GM12891 (cell line): ENCODE data around the gene RPL9.
"Not testable (repeated sequence)": the region's sequence is repeated elsewhere in the genome, so short reads cannot be mapped to it uniquely, and the experiment has no call there.

Source experiments
- POLR2A ChIP-seq: IDR thresholded peaks from 2 replicates; pipeline ENCODE4 v1.6.1; 2011; ENCODE audit warnings: low read depth, low read length, control low read depth
- POLR2AphosphoS5 ChIP-seq: IDR thresholded peaks from 2 replicates; pipeline ENCODE4 v1.6.1; 2011; ENCODE audit warnings: low read depth, low read length, control low read depth

GRCh38 chr4:39411561-39411960 is 47.2 kb downstream of the RPL9 start:
- TF ChIP-seq POLR2A, POLR2AphosphoS5: not testable (repeated sequence)
